GM12801 (cell line): ENCODE results near the gene ZNF853.

Experiments
- CTCF ChIP-seq: IDR thresholded peaks from one replicate; pipeline ENCODE4 v1.5.1; 2011; ENCODE audit warnings: control low read depth; ENCODE audit not compliant: insufficient read length; ENCODE audit errors: extremely low read depth

Gene ZNF853

DNA sequence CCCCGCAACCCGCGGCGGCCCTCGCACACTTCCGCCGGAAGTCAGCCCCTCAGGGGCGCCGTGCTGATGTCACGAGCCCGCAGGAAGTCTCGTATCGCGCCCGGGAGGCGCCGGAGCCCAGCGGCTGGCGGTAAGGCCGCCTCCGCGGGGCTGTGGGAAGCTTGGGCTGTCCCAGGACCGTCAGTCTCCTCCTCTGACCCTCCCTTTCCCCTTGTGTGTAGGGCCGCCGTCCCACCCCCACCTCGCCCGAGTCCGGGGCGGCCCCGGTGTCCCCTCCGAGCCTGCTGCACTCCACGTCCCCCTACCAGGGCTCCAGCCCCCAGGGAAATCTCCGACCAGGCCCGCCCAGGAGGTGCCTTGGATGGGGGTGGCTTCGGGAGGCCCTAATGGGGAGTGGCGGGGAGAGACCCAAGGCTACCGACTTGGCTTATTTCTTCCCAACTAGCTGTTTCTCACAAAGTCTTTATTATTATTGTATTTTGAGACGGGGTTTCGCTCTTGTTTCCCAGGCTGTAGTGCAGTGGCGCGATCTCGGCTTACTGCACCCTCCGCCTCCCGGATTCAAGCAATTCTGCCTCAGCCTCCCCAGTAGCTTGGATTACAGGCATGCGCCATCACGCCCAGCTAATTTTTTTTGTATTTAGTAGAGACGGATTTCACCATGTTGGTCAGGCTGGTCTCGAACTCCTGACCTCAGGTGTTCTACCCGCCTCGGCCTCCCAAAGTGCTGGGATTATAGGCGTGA, 37.9 kb upstream of the ZNF853 start, which contains the start of gene ZDHHC4:
Gene ZDHHC4 (plus strand): TSS at position 86 of the 745 bp plus-strand sequence. CDS start 3,108 bp downstream, outside the sequence.
- TF ChIP-seq CTCF, result no peak

DNA sequence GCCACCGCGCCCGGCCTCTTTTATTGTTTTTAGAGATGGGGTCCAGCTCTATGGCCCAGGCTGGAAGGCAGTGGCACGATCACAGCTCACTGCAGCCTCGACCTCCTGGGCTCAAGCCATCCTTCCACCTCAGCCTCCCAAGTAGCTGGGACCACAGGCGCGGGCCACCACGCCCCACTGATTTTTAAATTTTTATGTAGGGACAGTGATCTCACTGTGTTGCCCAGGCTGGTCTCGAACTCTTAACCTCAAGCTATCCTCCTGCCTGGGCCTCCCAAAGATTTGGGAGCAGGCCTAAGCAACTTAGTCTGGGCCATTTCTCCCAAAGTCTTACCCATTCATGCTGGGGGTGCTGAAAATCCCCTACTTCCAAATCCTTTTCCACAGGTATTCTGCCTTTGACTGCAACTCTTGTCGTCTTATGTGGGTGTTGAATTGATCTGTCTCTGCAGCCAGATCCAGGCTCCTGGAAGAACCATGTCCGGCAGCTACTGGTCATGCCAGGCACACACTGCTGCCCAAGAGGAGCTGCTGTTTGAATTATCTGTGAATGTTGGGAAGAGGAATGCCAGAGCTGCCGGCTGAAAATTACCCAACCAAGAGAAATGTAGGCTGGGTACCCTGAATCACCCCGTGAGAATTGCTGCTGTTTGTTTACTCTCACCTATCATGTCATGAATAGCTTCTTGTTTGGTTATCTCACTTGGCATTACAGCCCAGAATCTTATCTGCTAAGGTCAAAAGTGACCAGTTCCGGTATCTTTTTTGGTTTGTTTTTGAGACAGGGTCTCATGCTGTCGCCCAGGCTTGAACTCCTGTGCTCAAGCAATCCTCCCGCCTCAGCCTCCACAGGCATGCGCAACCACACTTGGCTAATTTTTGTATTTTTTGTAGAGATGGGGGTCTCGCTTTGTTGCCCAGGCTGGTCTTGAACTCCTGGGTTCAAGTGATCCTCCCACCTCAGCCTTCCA, 37.0 kb upstream of the ZNF853 start:
- no peak for TF ChIP-seq CTCF

GRCh38 chr7:6579446-6579845, 36.0 kb upstream of the ZNF853 start:
- no peak for TF ChIP-seq CTCF

GRCh38 chr7:6588566-6588965, 26.8 kb upstream of the ZNF853 start:
- TF ChIP-seq CTCF, result no peak

GRCh38 chr7:6589151-6589828, 26.1 kb upstream of the ZNF853 start:
- no peak for TF ChIP-seq CTCF

- TF ChIP-seq CTCF, result no peak
Measured at GRCh38 chr7:6589829-6590644, 25.4 kb upstream of the ZNF853 start, which contains the start of gene INTS15. INTS15 (plus strand) TSS chr7:6590021; CDS start chr7:6590284, 263 bp downstream.
